Fibroblast of mammary gland (primary cell): ENCODE results near the gene ADAMTSL3.

Experiments
- DNase-seq: peaks from one replicate; pipeline ENCODE4 v3.0.0-alpha.2; 2010; ENCODE audit warnings: low read depth
- H3K4me3 ChIP-seq: 2 replicates; pipeline ENCODE4 v1.5.1; 2011; ENCODE audit warnings: low read depth, mild to moderate bottlenecking, low read length, moderate library complexity; ENCODE audit not compliant: control insufficient read depth
- CTCF ChIP-seq: conservative IDR thresholded peaks from 2 replicates; pipeline ENCODE4 v1.5.1; 2011; ENCODE audit warnings: low read depth, low read length, inconsistent platforms; ENCODE audit not compliant: control insufficient read depth, insufficient read depth

ADAMTSL3 gene

GRCh38 chr15:83688201-83688600 is 34.3 kb downstream of the ADAMTSL3 start:
- no peak for DNase-seq
- TF ChIP-seq CTCF = no peak
- no peak overlapping the region for H3K4me3 ChIP-seq

GRCh38 chr15:83690676-83691075 is 36.8 kb downstream of the ADAMTSL3 start:
- no peak for TF ChIP-seq CTCF
- no peak for DNase-seq
- no peak overlapping the region for H3K4me3 ChIP-seq

- no peak overlapping the region for H3K4me3 ChIP-seq
- TF ChIP-seq CTCF = no peak
- DNase-seq = no peak
These were observed 39.0 kb downstream of the ADAMTSL3 start for GRCh38 chr15:83692746-83693581.

GRCh38 chr15:83694015-83694414 is 40.1 kb downstream of the ADAMTSL3 start:
- no peak for TF ChIP-seq CTCF

GRCh38 chr15:83694536-83694935 is 40.6 kb downstream of the ADAMTSL3 start:
- no peak for TF ChIP-seq CTCF
- no peak for DNase-seq
- H3K4me3 ChIP-seq = no peak overlapping the region

More at GRCh38 chr15:83694015-83694414, 40.1 kb downstream of the ADAMTSL3 start:
- no peak overlapping the region for H3K4me3 ChIP-seq
- peak; percentile 53 for DNase-seq

GRCh38 chr15:83695246-83695645 is 41.3 kb downstream of the ADAMTSL3 start:
- DNase-seq = peak; percentile 39
- no peak for TF ChIP-seq CTCF
- no peak overlapping the region for H3K4me3 ChIP-seq

- DNase-seq = peak; percentile 24
- no peak for TF ChIP-seq CTCF
- no peak overlapping the region for H3K4me3 ChIP-seq
These were observed 42.0 kb downstream of the ADAMTSL3 start for GRCh38 chr15:83695901-83696425.
